Tibial nerve (tissue), 4 donors: Measurements from ENCODE around the gene CCDC17. TPM values are rescaled to one million over a fixed set of nuclear protein-coding genes. Genes with fewer than 3 reads are reported as not detected.

Experiments used
- DNase-seq, 2 donors: peaks; one replicate each; pipeline ENCODE4 v3.0.0-alpha.2; 2019; ENCODE audit warnings: low spot score in 2 of 2
- H3K27ac ChIP-seq, 4 donors: fragments of 200-600 bp; sonication (generic) in 3 of 4; one replicate each; pipeline ENCODE4 v1.5.1; 2017 to 2019; ENCODE audit warnings: mild to moderate bottlenecking in 1 of 4
- H3K27me3 ChIP-seq, 2 donors: fragments of 200-600 bp; sonication (generic) in 1 of 2; one replicate each; pipeline versions ENCODE4 v1.5.1 to v1.6.0; 2017 to 2019
- H3K36me3 ChIP-seq, 3 donors: fragments of 200-600 bp; sonication (generic); one replicate each; pipeline ENCODE4 v1.5.1; 2018 to 2019
- H3K4me1 ChIP-seq, 4 donors: fragments of 200-600 bp; sonication (generic) in 3 of 4; one replicate each; pipeline ENCODE4 v1.5.1; 2017 to 2019
- H3K4me3 ChIP-seq, 4 donors: fragments of 200-600 bp; sonication (generic) in 3 of 4; one replicate each; pipeline ENCODE4 v1.5.1; 2017 to 2019; ENCODE audit warnings: mild to moderate bottlenecking in 1 of 4, moderate library complexity in 1 of 4
- H3K9me3 ChIP-seq, 4 donors: fragments of 200-600 bp; sonication (generic) in 3 of 4; one replicate each; pipeline ENCODE4 v1.5.1; 2017 to 2019
- EP300 ChIP-seq, 2 donors: sonication (generic); formaldehyde crosslinking; IDR thresholded peaks; one replicate each; pipeline ENCODE4 v1.6.1; 2017; ENCODE audit warnings: antibody characterized with exemption in 2 of 2, mild to moderate bottlenecking in 1 of 2
- POLR2A ChIP-seq, 2 donors: fragments of 450-650 bp; IDR thresholded peaks; one replicate each; pipeline ENCODE4 v1.6.1; 2017; ENCODE audit warnings: antibody characterized with exemption in 2 of 2, mild to moderate bottlenecking in 2 of 2, moderate library complexity in 2 of 2
- WGBS, 2 donors: methylation state at CpG; one replicate each; pipeline ENCODE4 v1.1.5; 2018; 5-methylcytosine and 5-hydroxymethylcytosine counted together
- small RNA-seq: library from RNA; depleted of rRNA; stranded (forward); fragments of <200 nt; gene quantifications from one replicate; pipeline ENCODE3, GENCODE V24; 2016
- total RNA-seq, 4 donors: library from RNA; depleted of rRNA; stranded (reverse); fragments of >200 nt; gene quantifications; one replicate each; pipeline ENCODE4 v1.1.0, GENCODE V29; 2016
- TF ChIP-seq, protein P1 (sequence below), 5 experiments: fragments of 200-600 bp in 3 of 5; fragments of 450-650 bp in 2 of 5; sonication (generic) in 3 of 5; IDR thresholded peaks; one replicate each; pipeline ENCODE4 v1.5.1; 2016 to 2019; ENCODE audit warnings: antibody characterized with exemption in 5 of 5, mild to moderate bottlenecking in 3 of 5, moderate library complexity in 2 of 5

CCDC17 gene
- total RNA-seq, 4 donors from 2014 or later: 0.44 to 5.9 (median 4.3) TPM

DNA sequence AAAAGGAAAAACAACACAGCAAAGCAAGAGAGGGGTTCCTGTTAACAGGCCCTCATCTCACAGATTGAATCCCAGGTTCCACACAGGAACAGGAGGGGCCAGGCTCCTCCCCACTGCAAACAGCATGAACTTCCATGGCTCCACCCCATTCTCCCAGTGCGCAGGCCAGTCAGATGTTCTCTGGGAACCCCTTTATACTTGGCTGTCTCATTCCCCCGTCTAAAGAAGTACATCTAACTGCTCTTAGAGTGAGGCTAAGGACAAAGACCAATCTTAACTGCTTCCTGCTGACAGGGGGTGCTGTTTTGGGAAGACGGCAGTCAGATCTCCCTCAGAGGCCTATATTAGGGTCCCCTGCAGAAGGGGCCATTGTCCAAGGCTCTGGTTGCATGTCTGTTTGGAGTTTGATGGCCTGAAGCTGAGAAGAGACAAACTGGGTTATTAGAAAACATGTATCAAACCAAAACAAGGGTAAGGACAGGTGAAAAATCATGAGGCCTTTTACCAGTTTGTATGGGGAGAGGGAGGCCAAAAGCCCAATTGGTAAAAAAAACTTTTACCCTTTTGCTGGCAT, 50.5 kb downstream of the CCDC17 start:
- no peaks in the 10 kb centered on the region for H3K9me3 ChIP-seq
- H3K27ac ChIP-seq: no peak overlapping the region
- WGBS, 2 donors: 33 to 38% methylated on average over 3 of the region's 3 CpGs
- TF ChIP-seq EP300 (IDR thresholded peaks at IDR 0.05): no peak
- H3K27me3 ChIP-seq: no peaks in the 10 kb centered on the region
- H3K4me1 ChIP-seq: no peaks in the 10 kb centered on the region
- DNase-seq: no peak
- H3K36me3 ChIP-seq: peaks cover 0 to 22% (median 0%) of the 10 kb centered on the region in 3 donors
- H3K4me3 ChIP-seq: no peak overlapping the region

GRCh38 chr1:45570631-45571030, 53.2 kb downstream of the CCDC17 start:
- Histone ChIP-seq H3K4me3 (no peak overlapping the region), H3K27me3 (no peaks in the 10 kb centered on the region), H3K36me3 (peaks cover 0 to 42% (median 0%) of the 10 kb centered on the region in 3 donors), H3K9me3 (no peaks in the 10 kb centered on the region), H3K27ac (no peak overlapping the region), H3K4me1 (peaks cover 0 to 12% (median 0%) of the 10 kb centered on the region in 4 donors)
- 91 to 93% methylated on average over 4 of the region's 4 CpGs for WGBS, 2 donors
- TF ChIP-seq, protein P1, sequence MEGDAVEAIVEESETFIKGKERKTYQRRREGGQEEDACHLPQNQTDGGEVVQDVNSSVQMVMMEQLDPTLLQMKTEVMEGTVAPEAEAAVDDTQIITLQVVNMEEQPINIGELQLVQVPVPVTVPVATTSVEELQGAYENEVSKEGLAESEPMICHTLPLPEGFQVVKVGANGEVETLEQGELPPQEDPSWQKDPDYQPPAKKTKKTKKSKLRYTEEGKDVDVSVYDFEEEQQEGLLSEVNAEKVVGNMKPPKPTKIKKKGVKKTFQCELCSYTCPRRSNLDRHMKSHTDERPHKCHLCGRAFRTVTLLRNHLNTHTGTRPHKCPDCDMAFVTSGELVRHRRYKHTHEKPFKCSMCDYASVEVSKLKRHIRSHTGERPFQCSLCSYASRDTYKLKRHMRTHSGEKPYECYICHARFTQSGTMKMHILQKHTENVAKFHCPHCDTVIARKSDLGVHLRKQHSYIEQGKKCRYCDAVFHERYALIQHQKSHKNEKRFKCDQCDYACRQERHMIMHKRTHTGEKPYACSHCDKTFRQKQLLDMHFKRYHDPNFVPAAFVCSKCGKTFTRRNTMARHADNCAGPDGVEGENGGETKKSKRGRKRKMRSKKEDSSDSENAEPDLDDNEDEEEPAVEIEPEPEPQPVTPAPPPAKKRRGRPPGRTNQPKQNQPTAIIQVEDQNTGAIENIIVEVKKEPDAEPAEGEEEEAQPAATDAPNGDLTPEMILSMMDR (IDR thresholded peaks at IDR 0.05): no peak
- TF ChIP-seq EP300 (IDR thresholded peaks at IDR 0.05) (no peak), POLR2A (IDR thresholded peaks at IDR 0.05) (no peak)
- DNase-seq: no peak

Small RNAs within 50 kb of the gene (small RNA-seq; reads per million reads assigned to genes)
- gene AL355480.1 (not detected), gene AL355480.2 (not detected), gene AL355480.3 (not detected), gene AL355480.4 (not detected)

Other genes with a start within 250 kb of the CCDC17 start
- 10 to 100 TPM in 1 of 4 donors, 1 to 10 TPM in 3; 3.9 to 11.7 (median 8.5) TPM for gene TESK2, start 132.9 kb downstream of the CCDC17 start, total RNA-seq
- gene CCDC163, start 124.0 kb downstream of the CCDC17 start, total RNA-seq: 1 to 10 TPM in 2 of 4 donors, under 1 TPM in 1, not detected in 1; 0.42 to 2.9 (median 1.1) TPM
- gene MMACHC, start 123.8 kb downstream of the CCDC17 start, total RNA-seq: 1 to 10 TPM; 3.6 to 4.2 (median 4.0) TPM
- 100 to 1,000 TPM; 160 to 225 (median 203) TPM for gene PRDX1, start 102.2 kb downstream of the CCDC17 start, total RNA-seq
- 10 to 100 TPM; 53.1 to 69.5 (median 63.5) TPM for gene AKR1A1, start 73.2 kb downstream of the CCDC17 start, total RNA-seq
- gene NASP, start 40.0 kb downstream of the CCDC17 start, total RNA-seq: 100 to 1,000 TPM in 1 of 4 donors, 10 to 100 TPM in 3; 71.2 to 105 (median 80.6) TPM
- gene GPBP1L1, start 62.5 kb upstream of the CCDC17 start, total RNA-seq: 100 to 1,000 TPM; 107 to 148 (median 128) TPM
- gene TMEM69, start 64.1 kb upstream of the CCDC17 start, total RNA-seq: 10 to 100 TPM; 10.2 to 28.6 (median 15.4) TPM
- 10 to 100 TPM in 3 of 4 donors, 1 to 10 TPM in 1; 8.4 to 15.3 (median 13.9) TPM for gene IPP, start 126.6 kb upstream of the CCDC17 start, total RNA-seq
- gene MAST2, start 179.6 kb upstream of the CCDC17 start, total RNA-seq: 100 to 1,000 TPM in 1 of 4 donors, 10 to 100 TPM in 3; 38.0 to 122 (median 57.1) TPM